NCI-H748 (cell line): Measurements from ENCODE around the gene CERS6.
A peak's percentile ranks its signal among the peaks of the same experiment; 100 is the strongest.
"Not testable (repeated sequence)": the region's sequence is repeated elsewhere in the genome, so short reads cannot be mapped to it uniquely, and the experiment has no call there.

ENCODE experiments used
- DNase-seq: peaks from one replicate; lab custom pipeline; 2025; ENCODE audit not compliant: unreplicated experiment; lab: John Stamatoyannopoulos, UW

The CERS6 gene

GRCh38 chr2:168455645-168456520, at the start of gene CERS6:
Gene CERS6, plus strand, starts transcription at chr2:168456272. Its CDS starts 177 bp downstream, at chr2:168456449.
- peak; percentile 96 for DNase-seq

GRCh38 chr2:168412301-168412700, 43.8 kb upstream of the CERS6 start:
- not testable (repeated sequence) for DNase-seq

- DNase-seq: not testable (repeated sequence)
Observed at GRCh38 chr2:168413101-168413500, 43.0 kb upstream of the CERS6 start.

- no peak for DNase-seq
Observed at GRCh38 chr2:168416555-168416954, 39.5 kb upstream of the CERS6 start.

GRCh38 chr2:168422584-168422983, 33.5 kb upstream of the CERS6 start:
- DNase-seq: no peak

GRCh38 chr2:168424112-168424951, 31.7 kb upstream of the CERS6 start:
- DNase-seq: peak; percentile 12

- no peak for DNase-seq
Observed at GRCh38 chr2:168424971-168425370, 31.1 kb upstream of the CERS6 start.

- no peak for DNase-seq
Observed at GRCh38 chr2:168426861-168427260, 29.2 kb upstream of the CERS6 start.

GRCh38 chr2:168427451-168427850, 28.6 kb upstream of the CERS6 start:
- no peak for DNase-seq

GRCh38 chr2:168428431-168428830, 27.6 kb upstream of the CERS6 start:
- DNase-seq: no peak

- DNase-seq: no peak
Observed at GRCh38 chr2:168429988-168430387, 26.1 kb upstream of the CERS6 start.

GRCh38 chr2:168430431-168430830, 25.6 kb upstream of the CERS6 start:
- no peak for DNase-seq

- no peak for DNase-seq
Observed at GRCh38 chr2:168431301-168432024, 24.6 kb upstream of the CERS6 start.

- DNase-seq: no peak
Observed at GRCh38 chr2:168432100-168432499, 24.0 kb upstream of the CERS6 start.

GRCh38 chr2:168432565-168433186, 23.4 kb upstream of the CERS6 start:
- DNase-seq: peak; percentile 18

- DNase-seq: no peak
Observed at GRCh38 chr2:168433527-168433926, 22.5 kb upstream of the CERS6 start.

GRCh38 chr2:168434146-168434545, 21.9 kb upstream of the CERS6 start:
- peak; percentile 98 for DNase-seq

- DNase-seq: no peak
Observed at GRCh38 chr2:168436840-168437239, 19.2 kb upstream of the CERS6 start.

- no peak for DNase-seq
Observed at GRCh38 chr2:168438553-168438952, 17.5 kb upstream of the CERS6 start.

- DNase-seq: no peak
Observed at GRCh38 chr2:168439536-168439935, 16.5 kb upstream of the CERS6 start.
